ENCODE data around the gene CAMTA1.

CAMTA1 gene

GRCh38 chr1:7632176-7632575 is 846.9 kb downstream of the CAMTA1 start:
- no peak overlapping the region for H3K9ac ChIP-seq (ENCODE audit: low read length)
- H3K4me1 ChIP-seq (ENCODE audit: insufficient read depth, low read length): no peaks in the 10 kb centered on the region
- no peak overlapping the region for H3K27ac ChIP-seq (ENCODE audit: low read depth, low read length)
- H3K9me3 ChIP-seq (ENCODE audit: low read length): no peaks in the 10 kb centered on the region
- no peaks in the 10 kb centered on the region for H3K36me3 ChIP-seq (ENCODE audit: insufficient read depth, low read length)
- H3K4me3 ChIP-seq (ENCODE audit: low read depth in 1 of 2, low read length in 2 of 2): no peak overlapping the region
- H3K27me3 ChIP-seq (ENCODE audit: control insufficient read depth in 1 of 2, insufficient read depth in 2 of 2, low read length in 2 of 2): peaks cover 0 to 5% of the 10 kb centered on the region in 2 donors

- Histone ChIP-seq H3K4me3 (ENCODE audit: low read depth in 1 of 2, low read length in 2 of 2) (no peak overlapping the region), H3K27me3 (ENCODE audit: control insufficient read depth in 1 of 2, insufficient read depth in 2 of 2, low read length in 2 of 2) (peaks cover 0 to 5% of the 10 kb centered on the region in 2 donors), H3K27ac (ENCODE audit: low read depth, low read length) (no peak overlapping the region), H3K36me3 (ENCODE audit: insufficient read depth, low read length) (no peaks in the 10 kb centered on the region), H3K9ac (ENCODE audit: low read length) (no peak overlapping the region), H3K9me3 (ENCODE audit: low read length) (no peaks in the 10 kb centered on the region), H3K4me1 (ENCODE audit: insufficient read depth, low read length) (no peaks in the 10 kb centered on the region)
These were observed 847.4 kb downstream of the CAMTA1 start for GRCh38 chr1:7632681-7633080.

DNA sequence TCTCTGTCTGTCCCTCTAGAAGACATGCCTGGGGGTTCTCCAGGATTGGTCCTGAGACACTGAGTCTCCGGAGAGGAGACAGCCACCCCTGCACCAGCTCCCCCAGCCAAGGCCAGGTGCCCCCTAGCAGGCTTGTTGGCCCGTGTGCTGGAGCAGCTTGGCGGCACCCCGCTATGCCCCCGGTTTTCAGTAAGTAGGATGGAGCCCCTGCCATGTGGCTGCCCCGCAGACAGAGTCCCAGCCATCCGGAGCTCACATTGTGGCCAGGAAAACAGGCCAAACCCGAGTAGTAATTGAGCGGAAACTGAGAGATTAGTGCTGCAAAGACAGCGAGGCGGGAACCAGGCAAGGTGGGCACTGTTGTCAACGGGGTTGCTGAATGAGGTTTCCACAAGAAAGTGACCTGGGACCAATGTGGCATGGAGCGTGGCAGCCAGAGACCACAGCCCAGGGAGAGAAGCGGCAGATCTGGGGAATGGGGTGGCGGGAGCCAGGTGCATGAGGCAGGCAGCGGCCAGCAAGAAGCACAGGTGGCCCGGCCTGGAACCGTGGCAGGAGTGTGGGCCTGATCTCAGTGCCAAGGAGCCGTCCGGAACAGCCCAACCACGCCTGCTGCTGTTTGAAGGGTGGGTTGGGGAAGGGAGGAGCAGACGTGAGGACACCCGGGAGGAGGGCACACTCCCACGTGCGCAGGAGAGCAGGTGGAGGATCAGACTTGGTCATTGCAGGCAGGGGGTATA is 848.4 kb downstream of the CAMTA1 start:
- Histone ChIP-seq H3K27ac (ENCODE audit: low read depth, low read length) (no peak overlapping the region), H3K9ac (ENCODE audit: low read length) (no peak overlapping the region), H3K4me3 (ENCODE audit: low read depth in 1 of 2, low read length in 2 of 2) (no peak overlapping the region), H3K27me3 (ENCODE audit: control insufficient read depth in 1 of 2, insufficient read depth in 2 of 2, low read length in 2 of 2) (peaks cover 0 to 5% of the 10 kb centered on the region in 2 donors), H3K4me1 (ENCODE audit: insufficient read depth, low read length) (no peaks in the 10 kb centered on the region), H3K9me3 (ENCODE audit: low read length) (no peaks in the 10 kb centered on the region), H3K36me3 (ENCODE audit: insufficient read depth, low read length) (no peaks in the 10 kb centered on the region)

GRCh38 chr1:7634546-7635240 is 849.4 kb downstream of the CAMTA1 start:
- no peaks in the 10 kb centered on the region for H3K36me3 ChIP-seq (ENCODE audit: insufficient read depth, low read length)
- H3K4me1 ChIP-seq (ENCODE audit: insufficient read depth, low read length): no peaks in the 10 kb centered on the region
- H3K27me3 ChIP-seq (ENCODE audit: control insufficient read depth in 1 of 2, insufficient read depth in 2 of 2, low read length in 2 of 2): peaks cover 0 to 5% of the 10 kb centered on the region in 2 donors
- H3K9me3 ChIP-seq (ENCODE audit: low read length): no peaks in the 10 kb centered on the region
- no peak overlapping the region for H3K9ac ChIP-seq (ENCODE audit: low read length)
- H3K27ac ChIP-seq (ENCODE audit: low read depth, low read length): no peak overlapping the region
- H3K4me3 ChIP-seq (ENCODE audit: low read depth in 1 of 2, low read length in 2 of 2): no peak overlapping the region

GRCh38 chr1:7636795-7637526 is 851.7 kb downstream of the CAMTA1 start:
- Histone ChIP-seq H3K4me3 (ENCODE audit: low read depth in 1 of 2, low read length in 2 of 2) (no peak overlapping the region), H3K36me3 (ENCODE audit: insufficient read depth, low read length) (no peaks in the 10 kb centered on the region), H3K9ac (ENCODE audit: low read length) (no peak overlapping the region), H3K4me1 (ENCODE audit: insufficient read depth, low read length) (no peaks in the 10 kb centered on the region), H3K9me3 (ENCODE audit: low read length) (no peaks in the 10 kb centered on the region), H3K27ac (ENCODE audit: low read depth, low read length) (no peak overlapping the region), H3K27me3 (ENCODE audit: control insufficient read depth in 1 of 2, insufficient read depth in 2 of 2, low read length in 2 of 2) (peaks cover 0 to under 1% of the 10 kb centered on the region in 2 donors)

GRCh38 chr1:7638078-7638477 is 852.8 kb downstream of the CAMTA1 start:
- Histone ChIP-seq H3K4me1 (ENCODE audit: insufficient read depth, low read length) (no peaks in the 10 kb centered on the region), H3K9ac (ENCODE audit: low read length) (no peak overlapping the region), H3K4me3 (ENCODE audit: low read depth in 1 of 2, low read length in 2 of 2) (no peak overlapping the region), H3K27me3 (ENCODE audit: control insufficient read depth in 1 of 2, insufficient read depth in 2 of 2, low read length in 2 of 2) (no peaks in the 10 kb centered on the region), H3K9me3 (ENCODE audit: low read length) (no peaks in the 10 kb centered on the region), H3K36me3 (ENCODE audit: insufficient read depth, low read length) (no peaks in the 10 kb centered on the region), H3K27ac (ENCODE audit: low read depth, low read length) (no peak overlapping the region)

DNA sequence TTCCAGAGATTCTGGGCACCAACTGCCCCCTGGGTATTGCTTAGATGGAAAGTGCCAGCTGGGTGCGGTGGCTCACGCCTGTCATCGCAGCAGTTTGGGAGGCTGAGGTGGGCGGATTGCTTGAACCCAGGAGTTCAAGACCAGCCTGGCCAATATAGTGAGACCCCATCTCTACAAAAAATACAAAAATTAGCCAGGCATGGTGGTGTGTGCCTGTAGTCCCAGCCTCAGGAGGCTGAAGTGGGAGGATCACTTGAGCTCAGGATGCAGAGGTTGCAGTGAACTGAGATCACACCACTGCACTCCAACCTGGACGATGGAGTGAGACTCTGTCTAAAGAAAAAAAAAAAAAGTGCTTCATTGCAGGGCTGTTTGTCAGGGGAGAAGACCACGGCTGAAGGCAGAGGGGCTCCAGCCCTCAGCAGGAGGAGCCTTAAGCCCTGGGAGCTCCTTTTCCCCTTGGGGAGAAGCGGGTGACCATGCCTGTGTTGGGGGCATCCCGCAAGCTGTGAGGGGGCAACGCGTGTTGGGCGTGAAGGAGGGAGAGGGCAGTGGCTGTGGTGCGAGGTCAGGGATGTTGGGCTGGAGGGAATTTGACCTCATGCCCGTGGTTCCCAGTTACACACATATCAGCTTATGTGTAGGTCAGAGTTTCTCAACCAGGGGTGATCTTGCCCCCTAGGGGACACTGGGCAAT is 854.3 kb downstream of the CAMTA1 start:
- Histone ChIP-seq H3K9ac (ENCODE audit: low read length) (no peak overlapping the region), H3K27ac (ENCODE audit: low read depth, low read length) (no peak overlapping the region), H3K36me3 (ENCODE audit: insufficient read depth, low read length) (no peaks in the 10 kb centered on the region), H3K9me3 (ENCODE audit: low read length) (no peaks in the 10 kb centered on the region), H3K27me3 (ENCODE audit: control insufficient read depth in 1 of 2, insufficient read depth in 2 of 2, low read length in 2 of 2) (no peaks in the 10 kb centered on the region), H3K4me1 (ENCODE audit: insufficient read depth, low read length) (no peaks in the 10 kb centered on the region), H3K4me3 (ENCODE audit: low read depth in 1 of 2, low read length in 2 of 2) (no peak overlapping the region)

DNA sequence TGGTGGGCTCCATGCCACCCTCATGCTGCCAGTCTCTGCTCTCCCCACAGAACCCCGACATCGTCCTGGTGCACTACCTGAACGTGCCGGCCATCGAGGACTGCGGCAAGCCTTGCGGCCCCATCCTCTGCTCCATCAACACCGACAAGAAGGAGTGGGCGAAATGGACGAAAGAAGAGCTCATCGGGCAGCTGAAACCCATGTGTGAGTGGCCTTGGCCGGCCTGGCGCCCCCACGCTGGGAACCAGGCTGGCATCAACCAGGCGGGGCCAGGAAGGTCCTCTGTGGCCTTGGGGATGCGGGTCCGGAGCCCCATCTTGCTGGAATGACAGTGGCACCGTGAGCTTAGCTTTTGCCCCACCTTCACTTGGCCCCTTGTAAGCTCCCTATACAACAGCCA is 855.1 kb downstream of the CAMTA1 start:
- Histone ChIP-seq H3K27ac (ENCODE audit: low read depth, low read length) (no peak overlapping the region), H3K4me3 (ENCODE audit: low read depth in 1 of 2, low read length in 2 of 2) (no peak overlapping the region), H3K27me3 (ENCODE audit: control insufficient read depth in 1 of 2, insufficient read depth in 2 of 2, low read length in 2 of 2) (no peaks in the 10 kb centered on the region), H3K9me3 (ENCODE audit: low read length) (no peaks in the 10 kb centered on the region), H3K4me1 (ENCODE audit: insufficient read depth, low read length) (peaks cover 5% of the 10 kb centered on the region), H3K36me3 (ENCODE audit: insufficient read depth, low read length) (no peaks in the 10 kb centered on the region), H3K9ac (ENCODE audit: low read length) (no peak overlapping the region)

DNA sequence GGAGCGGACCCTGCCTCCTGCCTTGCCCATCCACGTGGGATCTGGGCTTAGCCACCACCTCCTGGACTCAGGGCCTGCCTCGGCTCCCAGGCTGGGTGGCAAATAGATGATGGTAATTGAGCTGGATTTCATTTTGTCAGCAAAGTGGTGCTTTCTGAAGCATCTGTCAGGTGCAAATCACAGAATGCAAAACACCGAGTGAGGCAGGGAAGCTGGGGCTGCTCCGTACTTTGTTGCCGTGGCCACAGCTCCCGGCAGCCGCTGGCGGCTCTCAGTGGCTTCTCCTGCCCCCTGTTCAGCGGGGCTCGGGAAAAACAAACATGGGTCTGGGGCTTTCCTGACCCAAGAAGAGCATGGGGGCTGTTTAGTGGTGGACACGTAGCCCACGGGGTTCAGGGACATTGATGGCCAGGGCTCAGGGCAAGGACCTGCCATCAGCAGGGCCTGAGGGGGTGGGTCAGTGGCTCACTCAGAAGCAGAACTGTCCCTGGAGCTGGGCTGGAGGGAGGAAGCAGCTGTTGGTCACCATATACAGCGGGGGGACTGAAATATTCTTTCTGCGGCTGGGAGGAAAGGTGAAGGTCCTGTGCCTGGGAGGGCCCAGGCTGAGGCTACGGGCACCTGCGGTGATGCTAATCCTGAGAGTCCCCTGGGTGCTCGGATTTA is 855.8 kb downstream of the CAMTA1 start:
- H3K4me1 ChIP-seq (ENCODE audit: insufficient read depth, low read length): peaks cover 7% of the 10 kb centered on the region

DNA sequence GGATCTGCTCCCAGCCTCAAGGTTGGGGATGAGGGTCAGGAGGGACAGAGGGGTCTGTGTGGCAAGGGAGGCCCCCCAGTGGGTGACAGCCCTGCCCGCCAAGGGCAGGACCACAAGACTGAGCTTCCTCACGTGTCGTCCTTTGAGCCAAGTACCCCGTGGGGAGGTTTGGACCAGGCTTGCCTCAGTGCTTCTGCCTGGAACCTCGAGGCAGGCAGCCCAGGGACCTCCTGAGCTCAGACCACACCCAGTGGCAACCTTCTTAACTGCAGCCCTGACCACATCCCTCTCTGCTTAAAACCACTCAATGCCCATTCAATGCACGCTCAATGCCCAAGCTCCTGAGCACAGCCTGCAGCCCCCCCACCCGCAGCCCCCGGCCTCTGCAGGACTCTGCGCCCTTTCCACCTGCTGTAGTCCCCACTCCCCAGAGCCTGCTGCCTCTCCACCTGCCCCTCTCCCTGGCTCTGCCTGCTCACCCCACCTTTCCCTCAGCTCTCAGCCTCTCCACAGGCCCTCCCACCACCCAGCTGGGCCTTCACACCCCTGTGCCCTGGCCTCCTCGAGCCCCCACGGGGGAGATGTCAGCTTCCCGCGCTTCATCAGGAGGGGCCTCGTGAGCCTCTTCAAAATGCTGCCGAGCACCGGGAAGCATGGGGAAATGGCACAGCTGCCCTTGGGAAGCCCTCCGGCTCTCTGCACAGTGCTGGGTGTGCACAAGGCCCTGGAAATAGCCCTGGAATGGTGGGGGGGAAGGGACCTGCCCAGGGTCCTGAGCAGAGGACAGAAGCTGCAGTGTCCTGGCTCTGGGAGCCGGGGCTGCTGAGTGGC is 856.5 kb downstream of the CAMTA1 start:
- Histone ChIP-seq H3K4me1 (ENCODE audit: insufficient read depth, low read length) (peaks cover 7% of the 10 kb centered on the region), H3K27me3 (ENCODE audit: control insufficient read depth in 1 of 2, insufficient read depth in 2 of 2, low read length in 2 of 2) (no peaks in the 10 kb centered on the region), H3K27ac (ENCODE audit: low read depth, low read length) (no peak overlapping the region), H3K4me3 (ENCODE audit: low read depth in 1 of 2, low read length in 2 of 2) (no peak overlapping the region), H3K9me3 (ENCODE audit: low read length) (no peaks in the 10 kb centered on the region), H3K36me3 (ENCODE audit: insufficient read depth, low read length) (no peaks in the 10 kb centered on the region), H3K9ac (ENCODE audit: low read length) (no peak overlapping the region)

More for the DNA sequence above, 855.8 kb downstream of the CAMTA1 start:
- Histone ChIP-seq H3K36me3 (ENCODE audit: insufficient read depth, low read length) (no peaks in the 10 kb centered on the region), H3K4me3 (ENCODE audit: low read depth in 1 of 2, low read length in 2 of 2) (no peak overlapping the region), H3K27ac (ENCODE audit: low read depth, low read length) (no peak overlapping the region), H3K9me3 (ENCODE audit: low read length) (no peaks in the 10 kb centered on the region), H3K27me3 (ENCODE audit: control insufficient read depth in 1 of 2, insufficient read depth in 2 of 2, low read length in 2 of 2) (no peaks in the 10 kb centered on the region), H3K9ac (ENCODE audit: low read length) (no peak overlapping the region)

Measured in muscle layer of colon (tissue), 2 donors.